Breast epithelium (tissue), 4 donors: Measurements from ENCODE around the gene WWOX. TPM values are rescaled to one million over a fixed set of nuclear protein-coding genes. Genes with fewer than 3 reads are reported as not detected.

Source experiments
- DNase-seq, 2 donors: peaks; one replicate each; pipeline ENCODE4 v3.0.0-alpha.2; 2019; ENCODE audit warnings: low spot score in 2 of 2
- H3K27ac ChIP-seq, 2 donors: fragments of 200-600 bp; sonication (generic) in 1 of 2; one replicate each; pipeline ENCODE4 v1.5.1; 2016 to 2019; ENCODE audit warnings: mild to moderate bottlenecking in 1 of 2
- H3K27me3 ChIP-seq, 2 donors: fragments of 200-600 bp; sonication (generic) in 1 of 2; one replicate each; pipeline versions ENCODE4 v1.5.1 to v1.6.0; 2017 to 2019; ENCODE audit warnings: control low read depth in 1 of 2, mild to moderate bottlenecking in 1 of 2
- H3K36me3 ChIP-seq: fragments of 200-600 bp; one replicate; pipeline ENCODE4 v1.5.1; 2019
- H3K4me1 ChIP-seq, 2 donors: fragments of 200-600 bp; sonication (generic); one replicate each; pipeline ENCODE4 v1.5.1; 2016 to 2019; ENCODE audit warnings: control low read depth in 1 of 2
- H3K4me3 ChIP-seq, 3 donors: fragments of 200-600 bp; sonication (generic); 1 replicate in 2 of 3; 2 replicates in 1 of 3; pipeline ENCODE4 v1.5.1; 2016 to 2019; ENCODE audit warnings: mild to moderate bottlenecking in 3 of 3, moderate library complexity in 2 of 3
- H3K9me3 ChIP-seq, 2 donors: fragments of 200-600 bp; sonication (generic) in 1 of 2; one replicate each; pipeline ENCODE4 v1.5.1; 2016 to 2019; ENCODE audit warnings: control low read depth in 1 of 2
- POLR2A ChIP-seq: fragments of 450-650 bp; IDR thresholded peaks from one replicate; pipeline ENCODE4 v1.6.1; 2016; ENCODE audit warnings: antibody characterized with exemption, mild to moderate bottlenecking, moderate library complexity
- POLR2AphosphoS5 ChIP-seq, 3 donors: sonication (generic); formaldehyde crosslinking; IDR thresholded peaks; one replicate each; pipeline ENCODE4 v1.6.1; 2017; ENCODE audit warnings: antibody characterized with exemption in 3 of 3
- intact Hi-C: fragments of 100-400 bp; cut with DNase I; formaldehyde crosslinking; loops from one replicate; pipeline ENCODE4 v1.15.1; 2023; ENCODE audit warnings: low total_unique reads
- total RNA-seq, 3 donors: library from RNA; depleted of rRNA; stranded (reverse); fragments of >200 nt; gene quantifications; one replicate each; pipeline ENCODE4 v1.1.0, GENCODE V29; 2016
- TF ChIP-seq, protein P1 (sequence below), 3 donors: fragments of 450-650 bp; IDR thresholded peaks; one replicate each; pipeline ENCODE4 v1.5.1; 2016 to 2017; ENCODE audit warnings: antibody characterized with exemption in 3 of 3, mild to moderate bottlenecking in 3 of 3, moderate library complexity in 3 of 3

The WWOX gene
- total RNA-seq, 3 donors from 2014 or later, result 42.9 to 73.6 (median 43.4) TPM

GRCh38 chr16:78363843-78364555 lies 264.5 kb downstream of the WWOX start:
- intact Hi-C loops, result no loop called here
- Histone ChIP-seq H3K9me3 (no peaks in the 10 kb centered on the region), H3K4me1 (no peaks in the 10 kb centered on the region), H3K27me3 (no peaks in the 10 kb centered on the region), H3K4me3 (no peak overlapping the region), H3K36me3 (no peaks in the 10 kb centered on the region), H3K27ac (no peak overlapping the region)
- TF ChIP-seq POLR2AphosphoS5 (IDR thresholded peaks at IDR 0.05) (no peak), POLR2A (no peak)
- TF ChIP-seq, protein P1, sequence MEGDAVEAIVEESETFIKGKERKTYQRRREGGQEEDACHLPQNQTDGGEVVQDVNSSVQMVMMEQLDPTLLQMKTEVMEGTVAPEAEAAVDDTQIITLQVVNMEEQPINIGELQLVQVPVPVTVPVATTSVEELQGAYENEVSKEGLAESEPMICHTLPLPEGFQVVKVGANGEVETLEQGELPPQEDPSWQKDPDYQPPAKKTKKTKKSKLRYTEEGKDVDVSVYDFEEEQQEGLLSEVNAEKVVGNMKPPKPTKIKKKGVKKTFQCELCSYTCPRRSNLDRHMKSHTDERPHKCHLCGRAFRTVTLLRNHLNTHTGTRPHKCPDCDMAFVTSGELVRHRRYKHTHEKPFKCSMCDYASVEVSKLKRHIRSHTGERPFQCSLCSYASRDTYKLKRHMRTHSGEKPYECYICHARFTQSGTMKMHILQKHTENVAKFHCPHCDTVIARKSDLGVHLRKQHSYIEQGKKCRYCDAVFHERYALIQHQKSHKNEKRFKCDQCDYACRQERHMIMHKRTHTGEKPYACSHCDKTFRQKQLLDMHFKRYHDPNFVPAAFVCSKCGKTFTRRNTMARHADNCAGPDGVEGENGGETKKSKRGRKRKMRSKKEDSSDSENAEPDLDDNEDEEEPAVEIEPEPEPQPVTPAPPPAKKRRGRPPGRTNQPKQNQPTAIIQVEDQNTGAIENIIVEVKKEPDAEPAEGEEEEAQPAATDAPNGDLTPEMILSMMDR (IDR thresholded peaks at IDR 0.05), result no peak
- DNase-seq, result no peak

GRCh38 chr16:78364556-78364880 lies 265.1 kb downstream of the WWOX start:
- H3K27me3 ChIP-seq, result no peaks in the 10 kb centered on the region
- H3K4me1 ChIP-seq, result no peaks in the 10 kb centered on the region
- H3K4me3 ChIP-seq, result no peak overlapping the region
- TF ChIP-seq, protein P1 (IDR thresholded peaks at IDR 0.05), result no peak
- TF ChIP-seq POLR2A, result no peak
- TF ChIP-seq POLR2AphosphoS5 (IDR thresholded peaks at IDR 0.05), result no peak
- intact Hi-C loops, result no loop called here
- H3K27ac ChIP-seq, result no peak overlapping the region
- no peaks in the 10 kb centered on the region for H3K36me3 ChIP-seq
- H3K9me3 ChIP-seq, result no peaks in the 10 kb centered on the region
- DNase-seq, result no peak

DNA sequence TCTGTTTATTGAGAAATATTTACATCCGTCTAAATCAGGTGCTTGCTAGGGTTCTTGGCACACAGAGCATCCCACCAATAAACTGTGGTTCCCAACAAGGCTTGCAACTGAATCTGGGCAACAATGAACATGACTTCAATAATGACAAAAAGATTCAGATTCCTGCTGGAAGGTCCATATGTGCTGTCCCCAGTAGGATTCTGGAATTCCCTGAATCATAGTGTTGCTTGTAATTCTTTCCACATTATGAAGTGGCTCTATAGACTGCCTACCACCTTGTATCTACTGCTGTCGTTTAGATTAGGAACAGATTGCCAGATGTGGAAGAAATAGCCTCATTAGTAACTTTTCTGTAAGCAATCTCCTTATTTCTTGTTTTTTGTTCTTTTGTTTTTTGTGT lies 265.9 kb downstream of the WWOX start:
- no peak for TF ChIP-seq POLR2A
- TF ChIP-seq POLR2AphosphoS5 (IDR thresholded peaks at IDR 0.05), result no peak
- intact Hi-C loops, result no loop called here

DNA sequence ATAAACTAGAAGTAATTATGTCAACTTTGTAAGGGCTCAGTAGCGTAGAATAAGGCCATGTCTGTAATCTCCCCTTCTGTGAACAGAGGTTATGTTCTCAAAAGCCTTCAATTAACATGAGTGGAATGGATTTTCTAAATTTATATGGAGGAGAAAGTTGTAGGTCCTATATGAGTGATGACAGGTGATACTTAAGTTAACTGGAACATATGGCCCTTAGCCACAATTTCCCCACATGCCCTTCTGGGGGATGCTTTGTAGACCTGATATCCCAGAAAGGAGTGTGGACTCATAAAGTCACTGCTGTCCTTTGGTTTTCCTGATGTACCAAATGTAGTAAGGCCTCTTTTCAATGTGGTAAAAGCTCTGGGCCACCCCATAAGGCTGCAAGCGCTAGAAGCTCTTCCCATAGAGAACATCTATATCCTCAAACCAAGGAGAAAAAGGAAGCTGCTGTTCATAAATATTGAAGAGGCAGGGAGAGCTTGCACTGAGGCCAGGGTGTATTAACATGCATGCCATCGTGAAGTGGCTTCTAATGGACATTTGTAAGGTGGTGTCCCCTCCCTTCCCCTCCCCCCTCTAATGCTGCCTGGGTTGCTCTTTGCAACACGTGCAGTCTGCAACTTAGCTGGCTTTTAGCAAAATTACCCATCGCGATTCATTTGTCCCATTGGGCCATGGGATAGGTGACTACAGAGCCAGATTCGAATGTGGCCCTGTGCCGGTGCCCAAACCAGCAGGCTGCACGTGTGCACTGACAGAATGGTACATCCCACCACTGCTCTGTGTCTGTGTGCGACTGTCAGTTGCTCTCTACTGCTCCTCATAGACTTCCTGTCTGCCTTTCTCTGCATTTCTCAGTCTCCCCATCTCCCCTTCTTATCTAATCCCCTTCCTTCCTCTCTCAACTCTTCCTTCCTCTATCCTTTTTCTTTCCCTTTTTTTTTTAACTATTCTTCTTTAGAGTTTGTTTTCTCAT lies 269.0 kb downstream of the WWOX start:
- TF ChIP-seq POLR2A (no peak), POLR2AphosphoS5 (IDR thresholded peaks at IDR 0.05) (no peak)
- TF ChIP-seq, protein P1 (IDR thresholded peaks at IDR 0.05), result no peak
- Histone ChIP-seq H3K27ac (no peak overlapping the region), H3K4me3 (no peak overlapping the region), H3K4me1 (no peaks in the 10 kb centered on the region), H3K27me3 (no peaks in the 10 kb centered on the region), H3K36me3 (no peaks in the 10 kb centered on the region), H3K9me3 (no peaks in the 10 kb centered on the region)
- intact Hi-C loops, result no loop called here
- DNase-seq, result no peak

More for the DNA sequence above, 265.9 kb downstream of the WWOX start:
- H3K4me3 ChIP-seq, result no peak overlapping the region
- no peaks in the 10 kb centered on the region for H3K4me1 ChIP-seq
- no peaks in the 10 kb centered on the region for H3K27me3 ChIP-seq
- no peak for DNase-seq
- no peaks in the 10 kb centered on the region for H3K9me3 ChIP-seq
- H3K36me3 ChIP-seq, result no peaks in the 10 kb centered on the region
- no peak overlapping the region for H3K27ac ChIP-seq

DNA sequence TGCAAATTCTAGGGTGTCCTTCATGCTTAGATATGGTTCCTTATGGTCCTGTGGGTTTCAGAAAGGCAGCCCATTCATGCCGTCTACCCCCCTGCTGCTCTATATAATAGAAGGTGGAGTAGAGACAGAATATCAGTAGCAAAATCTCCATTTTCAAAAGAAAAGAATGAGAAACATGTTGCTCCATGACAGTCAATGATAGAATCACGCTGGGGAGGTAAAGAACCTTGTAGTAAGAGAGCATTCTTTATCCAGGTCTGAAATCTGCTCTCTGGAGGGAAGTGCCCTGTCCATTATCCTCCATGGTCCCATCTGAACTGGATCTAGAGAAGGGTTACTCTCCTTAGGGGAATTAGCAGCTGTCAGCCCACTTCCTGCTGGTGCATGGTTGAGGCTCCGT lies 272.8 kb downstream of the WWOX start:
- intact Hi-C loops, result loop anchor here (5.0 kb wide), 1 partner anchor 340 kb away; no protein-coding TSS in a partner anchor

More for the DNA sequence above, 272.8 kb downstream of the WWOX start:
- H3K36me3 ChIP-seq, result no peaks in the 10 kb centered on the region
- no peaks in the 10 kb centered on the region for H3K27me3 ChIP-seq
- TF ChIP-seq POLR2A (no peak), POLR2AphosphoS5 (IDR thresholded peaks at IDR 0.05) (no peak)
- TF ChIP-seq, protein P1 (IDR thresholded peaks at IDR 0.05), result no peak
- no peaks in the 10 kb centered on the region for H3K9me3 ChIP-seq
- H3K4me3 ChIP-seq, result no peak overlapping the region
- no peaks in the 10 kb centered on the region for H3K4me1 ChIP-seq
- no peak for DNase-seq
- H3K27ac ChIP-seq, result no peak overlapping the region
